ENCODE results near the gene HS6ST1.
"Not testable (repeated sequence)": the region's sequence is repeated elsewhere in the genome, so short reads cannot be mapped to it uniquely, and the experiment has no call there.

The HS6ST1 gene

GRCh38 chr2:128269063-128269989, 49.3 kb downstream of the HS6ST1 start:
- no peak for DNase-seq (ENCODE audit: low read depth in 2 of 2)

GRCh38 chr2:128268611-128269010, 50.1 kb downstream of the HS6ST1 start:
- DNase-seq (ENCODE audit: low read depth in 2 of 2): not testable (repeated sequence)

GRCh38 chr2:128268145-128268544, 50.5 kb downstream of the HS6ST1 start:
- not testable (repeated sequence) for DNase-seq (ENCODE audit: low read depth in 2 of 2)

- not testable (repeated sequence) for DNase-seq (ENCODE audit: low read depth in 2 of 2)
Observed at GRCh38 chr2:128267649-128268048, 51.0 kb downstream of the HS6ST1 start.

DNA sequence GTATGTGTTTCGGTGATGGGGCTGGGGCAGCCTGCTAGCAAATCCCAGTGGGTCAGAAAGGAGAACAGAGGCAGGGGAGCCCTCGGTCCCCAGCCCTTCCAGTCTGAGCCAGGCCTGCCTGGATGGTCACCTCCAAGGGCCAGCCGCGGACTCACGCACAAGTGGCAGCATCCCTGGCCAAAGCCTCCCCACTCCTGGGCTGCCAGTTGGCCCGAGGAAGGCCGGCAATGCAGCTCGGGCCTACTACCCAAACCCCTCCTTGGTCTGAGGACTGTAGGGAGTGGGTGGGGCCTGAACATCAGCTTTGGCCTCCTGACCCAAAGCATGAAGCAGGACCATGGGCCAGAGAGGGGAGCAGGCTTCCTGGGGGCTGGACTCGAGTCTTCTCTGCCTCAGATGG, 51.5 kb downstream of the HS6ST1 start:
- not testable (repeated sequence) for DNase-seq (ENCODE audit: low read depth in 2 of 2)

DNA sequence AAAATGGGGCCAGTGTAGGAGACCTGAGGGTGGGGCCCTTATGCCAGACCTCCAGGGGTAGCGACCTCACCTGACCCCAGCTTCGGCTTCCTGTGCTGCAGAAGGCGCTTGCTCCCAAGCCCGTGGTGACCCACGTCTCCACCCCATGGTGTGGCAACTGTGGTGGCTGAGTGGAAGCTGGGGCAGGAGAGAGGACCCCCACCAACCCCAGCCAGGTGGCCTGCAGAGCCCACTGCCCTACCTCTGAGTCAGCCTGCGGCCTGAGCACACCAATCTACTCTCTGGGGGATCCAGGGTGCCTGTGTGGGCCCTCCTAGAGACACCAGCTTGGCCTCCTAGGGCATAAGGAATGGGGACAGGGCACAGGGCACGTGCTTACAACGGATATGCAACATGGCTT, 52.2 kb downstream of the HS6ST1 start:
- not testable (repeated sequence) for DNase-seq (ENCODE audit: low read depth in 2 of 2)

DNA sequence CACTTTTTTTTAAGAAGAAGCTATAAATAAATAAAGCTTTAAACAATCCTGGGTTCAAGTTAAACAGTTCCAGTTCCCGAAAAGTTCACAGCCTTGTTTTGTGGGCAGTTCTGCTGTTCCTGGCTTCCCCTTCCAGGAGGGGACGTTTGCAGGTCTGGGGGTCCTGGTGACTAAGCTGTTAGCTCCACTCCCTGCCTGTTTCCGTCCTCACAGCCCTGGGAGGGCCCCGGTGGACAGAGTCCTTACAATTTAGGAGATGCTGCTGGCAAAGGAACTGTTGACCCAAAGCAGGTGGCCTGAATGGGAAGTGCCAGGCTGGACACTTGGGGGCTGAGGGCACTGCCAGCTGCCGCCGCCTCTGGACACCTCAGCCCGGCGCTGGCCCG, 53.1 kb downstream of the HS6ST1 start:
- not testable (repeated sequence) for DNase-seq (ENCODE audit: low read depth in 2 of 2)

GRCh38 chr2:128264881-128265607, 53.6 kb downstream of the HS6ST1 start:
- no peak for DNase-seq (ENCODE audit: low read depth in 2 of 2)

- DNase-seq (ENCODE audit: low read depth in 2 of 2): no peak
Observed at GRCh38 chr2:128263902-128264331, 54.8 kb downstream of the HS6ST1 start.

DNA sequence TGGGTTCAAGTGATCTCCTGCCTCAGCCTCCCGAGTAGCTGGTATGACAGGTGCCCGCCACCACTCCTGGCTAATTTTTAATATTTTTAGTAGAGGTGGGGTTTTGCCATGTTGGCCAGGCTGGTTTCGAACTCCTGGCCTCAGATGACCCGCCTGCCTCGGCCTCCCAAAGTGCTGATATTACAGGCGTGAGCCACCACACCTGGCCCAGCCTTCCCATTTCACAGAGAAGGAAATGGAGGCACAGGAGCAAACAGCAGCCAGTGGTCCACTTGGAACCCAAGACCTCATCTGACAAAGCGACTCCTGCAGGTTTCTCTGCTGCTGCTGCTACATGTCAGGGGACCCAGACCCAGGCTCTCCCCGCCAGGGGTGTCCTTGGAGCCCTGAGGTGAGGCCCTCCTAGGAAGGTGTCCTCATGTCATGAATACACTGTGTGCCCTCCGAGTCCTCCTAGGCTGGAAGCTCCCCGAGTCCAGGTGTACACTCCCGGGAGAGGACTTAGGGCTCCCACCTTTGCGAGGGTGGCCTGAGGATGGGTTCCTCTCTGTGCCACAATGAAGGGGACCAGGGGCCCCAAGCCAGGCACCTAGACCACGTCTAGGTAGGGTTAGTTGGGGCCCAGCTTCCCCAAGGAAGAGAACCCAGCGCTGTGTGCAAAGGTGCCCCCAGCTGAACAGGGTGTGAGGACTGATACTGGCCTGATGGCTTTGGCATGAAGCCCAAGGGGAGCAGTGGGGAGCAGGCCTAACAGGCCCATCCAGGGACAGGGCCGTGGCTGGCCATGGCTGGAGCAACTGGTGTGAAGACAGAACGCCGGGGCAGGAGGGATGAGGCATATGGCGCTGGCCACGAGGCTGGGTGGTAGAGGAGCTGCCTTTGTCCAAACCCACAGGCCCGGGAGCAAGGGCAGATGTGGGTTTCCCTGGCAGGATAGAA, 56.1 kb downstream of the HS6ST1 start:
- no peak for DNase-seq (ENCODE audit: low read depth in 2 of 2)

- no peak for DNase-seq (ENCODE audit: low read depth in 2 of 2)
Observed at GRCh38 chr2:128261245-128262128, 57.2 kb downstream of the HS6ST1 start.

DNA sequence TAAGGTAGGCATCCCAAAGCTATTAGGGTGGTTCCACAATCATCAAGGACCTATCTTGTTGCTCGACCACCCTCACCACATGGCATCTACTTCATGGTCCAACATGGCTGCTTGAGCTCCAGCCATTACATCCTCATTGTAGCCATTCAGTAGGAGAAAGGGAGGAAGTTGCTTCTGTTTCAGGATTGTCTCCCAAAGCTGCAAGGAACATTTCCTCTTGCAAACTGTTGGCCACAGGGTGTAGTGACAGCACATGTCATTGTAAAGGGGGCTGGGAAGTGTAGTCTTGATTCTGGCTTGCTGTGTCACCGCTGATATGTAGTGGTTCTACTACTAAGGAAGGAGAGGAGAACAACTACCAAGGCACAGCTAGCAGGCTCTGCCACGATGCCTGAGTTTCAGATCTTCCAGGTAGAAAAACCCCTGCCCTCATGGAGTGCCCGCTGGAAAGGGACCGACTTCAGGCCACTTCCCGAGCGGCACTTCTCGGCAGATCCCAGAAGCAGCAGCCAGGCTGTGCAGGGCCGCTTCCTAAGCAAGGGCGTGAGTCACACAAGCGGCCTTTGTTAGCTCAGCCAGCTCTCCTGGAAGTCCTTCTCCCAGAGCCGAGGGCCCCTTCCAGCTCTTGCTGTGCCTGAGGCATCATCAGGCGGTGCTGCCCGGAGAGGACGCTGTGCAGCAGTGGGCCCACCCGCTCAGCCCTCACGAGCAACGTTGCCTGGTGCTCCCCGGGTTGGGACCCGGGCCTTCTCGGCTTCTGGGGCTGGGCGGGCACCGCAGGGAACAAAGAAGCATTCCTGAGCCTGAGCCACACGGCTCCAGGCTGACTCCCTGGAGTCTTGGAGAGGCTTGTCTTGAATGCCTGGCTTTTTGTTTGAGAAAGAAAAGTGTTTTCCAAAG, 58.2 kb downstream of the HS6ST1 start:
- no peak for DNase-seq (ENCODE audit: low read depth in 2 of 2)

- DNase-seq (ENCODE audit: low read depth in 2 of 2): no peak
Observed at GRCh38 chr2:128259585-128259984, 59.1 kb downstream of the HS6ST1 start.

DNA sequence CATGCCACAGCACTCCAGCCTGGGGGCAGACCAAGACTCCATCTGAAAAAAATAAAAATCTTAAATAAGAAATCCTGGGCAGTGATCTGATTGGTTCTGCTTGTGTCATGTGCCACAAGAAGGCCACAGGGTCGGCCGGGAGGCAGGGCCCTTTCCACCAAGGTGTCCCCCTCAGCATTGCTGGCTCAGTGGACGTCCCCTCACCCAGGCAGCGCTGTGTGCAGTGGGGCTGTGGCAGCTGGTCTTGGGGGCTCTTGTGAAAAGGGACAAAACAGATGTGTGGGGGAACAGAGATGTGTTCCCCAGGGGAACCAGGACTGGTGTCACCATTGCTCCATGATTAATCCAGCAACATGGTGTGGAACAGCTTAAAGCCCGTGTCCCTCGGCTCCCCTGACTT, 60.5 kb downstream of the HS6ST1 start:
- no peak for DNase-seq (ENCODE audit: low read depth in 2 of 2)

GRCh38 chr2:128252501-128252900, 66.2 kb downstream of the HS6ST1 start:
- DNase-seq (ENCODE audit: low read depth in 2 of 2): no peak

DNA sequence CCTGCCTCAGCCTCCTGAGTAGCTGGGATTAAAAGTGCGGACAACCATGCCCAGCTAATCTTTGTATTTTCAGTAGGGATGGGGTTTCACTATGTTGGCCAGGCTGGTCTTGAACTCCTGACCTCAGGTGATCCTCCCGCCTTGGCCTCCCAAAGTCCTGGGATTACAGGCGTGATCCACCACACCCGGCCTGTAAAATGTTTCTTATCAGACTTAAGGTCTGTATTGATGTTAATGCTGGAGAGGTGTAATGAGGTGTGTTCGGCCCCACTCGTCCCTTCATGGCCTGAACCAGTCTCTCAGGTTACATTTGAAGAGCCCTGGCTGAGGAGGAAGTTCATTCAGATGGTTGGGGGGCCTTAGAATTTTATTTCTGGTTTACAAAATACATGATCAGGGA, 66.6 kb downstream of the HS6ST1 start:
- DNase-seq (ENCODE audit: low read depth in 2 of 2): not testable (repeated sequence)

- no peak for DNase-seq (ENCODE audit: low read depth in 2 of 2)
Observed at GRCh38 chr2:128250229-128251025, 68.2 kb downstream of the HS6ST1 start.

DNA sequence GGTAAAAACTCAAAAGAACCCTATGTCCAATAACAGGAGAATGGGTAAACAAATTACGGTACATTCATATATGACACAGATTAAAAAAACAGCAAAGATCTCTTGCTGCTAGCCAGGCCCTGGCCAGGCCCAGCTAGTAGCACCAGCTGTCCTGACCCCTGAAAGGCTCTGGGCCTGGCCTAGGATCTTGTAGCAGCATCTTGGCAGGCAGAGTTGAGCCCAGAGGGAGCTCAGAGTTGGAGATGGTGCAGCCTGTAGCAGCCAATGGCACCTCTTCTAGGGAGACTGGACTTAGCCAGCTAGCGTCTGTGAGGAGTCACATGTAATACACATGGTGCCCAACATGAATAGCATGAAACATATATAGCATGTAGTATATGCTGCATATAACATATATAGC, 69.1 kb downstream of the HS6ST1 start:
- DNase-seq (ENCODE audit: low read depth in 2 of 2): no peak

GRCh38 chr2:128245813-128246212, 72.9 kb downstream of the HS6ST1 start:
- DNase-seq (ENCODE audit: low read depth in 2 of 2): no peak
